ENCODE measurements around the gene ATAD3B.
"Not testable (repeated sequence)": the region's sequence is repeated elsewhere in the genome, so short reads cannot be mapped to it uniquely, and the experiment has no call there.

Gene ATAD3B

DNA sequence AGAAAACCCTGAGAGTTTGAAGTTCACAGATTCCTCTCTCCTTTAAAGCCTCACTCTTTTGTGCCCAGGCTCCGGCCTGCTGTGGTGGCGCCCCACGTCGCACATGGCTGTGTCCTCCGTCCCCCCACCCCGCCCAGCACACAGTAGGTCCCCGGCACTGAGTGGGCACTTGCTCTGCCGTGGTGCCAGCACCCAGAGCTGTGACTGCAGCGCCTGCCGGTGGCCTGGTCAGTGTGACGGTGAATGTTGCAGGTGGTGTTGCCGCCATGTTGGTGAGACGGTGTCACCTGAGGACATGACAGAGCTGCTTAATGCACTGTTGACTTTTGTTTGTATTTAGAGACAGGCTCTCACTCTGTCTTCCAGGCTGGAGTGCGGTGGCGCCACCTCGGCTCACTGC, 18.7 kb upstream of the ATAD3B start:
- DNase-seq = no peak

DNA sequence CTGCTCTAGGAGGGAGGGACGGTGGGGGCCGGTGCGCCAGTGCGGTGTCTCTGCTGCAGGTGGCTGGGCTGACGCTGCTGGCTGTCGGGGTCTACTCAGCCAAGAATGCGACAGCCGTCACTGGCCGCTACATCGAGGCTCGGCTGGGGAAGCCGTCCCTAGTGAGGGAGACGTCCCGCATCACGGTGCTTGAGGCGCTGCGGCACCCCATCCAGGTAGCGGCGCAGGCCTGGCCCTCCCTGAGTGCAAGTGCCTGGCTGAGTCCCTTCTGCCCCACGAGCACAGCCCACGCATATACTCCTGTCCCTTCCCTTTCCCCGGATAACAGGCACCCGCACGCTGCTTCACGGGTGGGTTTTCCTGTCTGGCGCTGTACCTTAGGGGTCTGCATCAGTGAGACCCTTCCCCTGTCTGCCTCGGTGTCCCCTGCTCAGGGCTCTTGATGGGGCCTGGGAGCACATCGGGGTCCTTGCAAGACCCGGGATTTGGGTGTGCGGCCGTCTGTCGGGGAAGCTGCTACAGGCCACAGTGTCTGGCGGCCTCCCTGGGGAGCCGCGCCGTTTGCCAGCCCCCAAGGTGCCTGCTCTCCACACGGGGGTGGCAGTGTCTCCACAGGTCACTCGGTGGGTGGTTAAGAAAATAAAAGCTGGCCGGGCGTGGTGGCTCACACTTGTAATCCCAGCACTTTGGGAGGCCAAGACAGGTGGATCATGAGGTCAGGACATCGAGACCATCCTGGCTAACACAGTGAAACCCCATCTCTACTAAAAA, 17.1 kb upstream of the ATAD3B start:
- not testable (repeated sequence) for DNase-seq

DNA sequence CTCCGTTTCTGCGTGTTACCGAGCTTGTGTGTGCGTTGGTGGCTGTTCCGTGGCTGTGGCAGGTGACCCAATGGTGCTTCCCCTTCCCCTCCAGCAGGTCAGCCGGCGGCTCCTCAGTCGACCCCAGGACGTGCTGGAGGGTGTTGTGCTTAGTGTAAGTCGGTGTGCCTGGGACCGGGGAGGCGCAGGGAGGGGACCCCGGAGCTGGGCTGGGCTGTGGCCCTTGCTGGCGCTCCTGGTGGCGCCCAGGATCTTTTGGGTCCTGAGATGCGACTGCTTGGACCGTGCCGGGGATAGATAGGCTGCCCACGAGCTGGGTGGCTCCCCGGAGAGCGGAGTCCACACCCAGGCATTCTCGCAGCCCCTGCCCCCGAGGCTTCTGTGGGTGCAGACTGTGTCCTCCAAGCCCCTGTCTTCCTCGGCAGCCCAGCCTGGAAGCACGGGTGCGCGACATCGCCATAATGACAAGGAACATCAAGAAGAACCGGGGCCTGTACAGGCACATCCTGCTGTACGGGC, 16.1 kb upstream of the ATAD3B start:
- no peak for DNase-seq

DNA sequence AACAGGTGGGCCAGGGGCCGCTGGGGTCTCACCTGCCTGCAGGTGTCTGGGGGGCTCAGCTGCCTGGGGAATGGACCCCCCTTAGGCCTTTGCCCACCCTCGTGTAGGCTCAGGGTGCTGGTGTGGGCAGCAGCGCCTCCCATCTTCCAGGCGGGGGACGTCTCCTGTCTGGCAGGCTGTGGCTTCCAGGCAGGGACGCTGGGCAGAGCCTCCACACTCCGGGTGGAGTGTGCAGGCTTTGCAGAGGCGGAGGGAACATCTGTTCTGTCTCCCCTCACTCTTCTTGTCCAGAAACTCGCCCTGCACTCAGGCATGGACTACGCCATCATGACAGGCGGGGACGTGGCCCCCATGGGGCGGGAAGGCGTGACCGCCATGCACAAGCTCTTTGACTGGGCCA, 15.6 kb upstream of the ATAD3B start:
- not testable (repeated sequence) for DNase-seq

DNA sequence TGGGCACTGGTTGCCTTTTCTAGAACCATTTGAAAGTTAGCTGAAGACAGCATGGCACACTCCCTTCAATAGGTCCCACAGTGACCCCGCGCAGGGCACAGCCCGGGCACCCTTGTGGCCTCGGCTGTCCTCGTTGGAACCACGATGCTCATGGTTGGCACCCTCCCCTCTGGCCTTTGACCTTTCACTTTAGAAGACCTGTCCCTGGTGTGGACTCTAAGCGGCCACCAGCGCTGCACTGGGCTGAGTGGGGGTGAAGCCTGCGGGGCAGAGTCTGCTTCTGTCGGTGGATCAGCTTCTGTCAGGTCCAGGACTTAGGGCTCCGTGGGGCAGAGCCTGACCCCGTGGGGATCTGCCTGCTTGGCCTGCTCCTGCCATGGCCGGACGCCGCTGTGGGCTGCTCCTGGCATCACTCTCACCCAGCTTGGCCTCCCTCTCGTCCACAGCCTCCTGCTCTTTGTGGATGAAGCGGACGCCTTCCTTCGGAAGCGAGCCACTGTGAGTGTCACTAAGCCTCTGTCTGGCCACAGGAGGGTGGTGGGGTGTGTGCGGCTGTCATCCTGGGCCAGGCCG, 14.8 kb upstream of the ATAD3B start:
- not testable (repeated sequence) for DNase-seq

DNA sequence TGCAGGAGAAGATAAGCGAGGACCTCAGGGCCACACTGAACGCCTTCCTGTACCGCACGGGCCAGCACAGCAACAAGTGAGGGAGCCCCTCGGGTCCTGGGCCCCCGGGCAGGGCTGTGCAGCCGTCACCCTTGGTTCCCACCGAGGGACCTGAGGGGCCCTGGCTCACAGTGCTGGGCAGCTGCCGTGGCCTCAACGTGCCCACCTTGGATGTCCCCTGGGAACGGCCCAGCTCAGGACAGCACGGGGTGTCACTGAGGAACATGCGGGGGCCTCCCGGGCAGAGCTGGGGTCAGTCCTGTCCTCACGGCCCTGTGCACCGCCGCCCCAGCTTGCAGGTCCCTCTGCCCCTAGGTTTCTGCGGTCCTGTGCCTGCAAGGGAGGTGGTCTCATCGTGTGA, 12.4 kb upstream of the ATAD3B start:
- DNase-seq = not testable (repeated sequence)

DNA sequence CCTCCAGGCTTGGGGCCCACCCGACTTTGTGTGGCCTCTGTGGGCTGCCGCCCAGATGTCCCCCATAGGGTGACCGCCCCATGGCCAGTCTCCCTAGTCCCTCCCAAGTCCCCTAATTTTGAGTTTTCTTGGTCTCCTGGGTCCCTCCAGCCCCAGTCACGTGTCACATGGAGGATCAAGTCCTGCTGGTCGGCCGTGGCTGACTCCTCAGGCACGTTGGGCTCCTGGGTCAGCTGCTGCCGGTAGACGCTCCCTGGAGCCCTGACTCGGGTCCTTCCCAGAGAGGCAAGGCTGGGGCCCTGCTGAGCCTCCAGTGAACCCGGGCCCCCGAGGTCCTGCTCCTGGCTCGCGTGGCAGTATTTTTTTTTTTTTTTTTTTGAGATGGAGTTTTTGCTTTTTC, 11.9 kb upstream of the ATAD3B start:
- DNase-seq = not testable (repeated sequence)

DNA sequence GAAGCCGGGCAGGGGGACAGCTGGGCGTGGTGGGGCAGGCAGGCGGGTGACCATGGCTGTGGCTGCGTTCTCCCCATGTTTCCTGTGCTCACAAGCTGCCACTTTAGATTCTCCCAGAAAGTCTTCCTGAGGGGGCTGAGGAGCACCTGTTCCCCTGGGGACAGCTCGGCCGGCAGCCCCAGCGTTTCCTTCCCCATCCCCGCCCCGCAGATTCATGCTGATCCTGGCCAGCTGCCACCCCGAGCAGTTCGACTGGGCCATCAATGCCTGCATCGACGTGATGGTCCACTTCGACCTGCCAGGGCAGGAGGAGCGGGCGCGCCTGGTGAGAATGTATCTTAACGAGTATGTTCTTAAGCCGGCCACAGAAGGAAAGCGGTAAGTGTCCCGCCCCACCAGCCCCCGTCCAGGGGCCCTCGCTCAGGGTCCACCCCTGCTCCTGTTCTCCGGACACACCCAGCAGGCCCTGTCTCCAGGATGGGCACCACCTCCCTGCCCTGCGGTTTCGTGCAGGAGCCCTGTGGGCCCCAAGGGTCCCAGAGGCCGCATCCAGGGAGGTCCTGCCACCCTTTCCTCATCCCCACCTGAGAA, 10.9 kb upstream of the ATAD3B start:
- DNase-seq = no peak

DNA sequence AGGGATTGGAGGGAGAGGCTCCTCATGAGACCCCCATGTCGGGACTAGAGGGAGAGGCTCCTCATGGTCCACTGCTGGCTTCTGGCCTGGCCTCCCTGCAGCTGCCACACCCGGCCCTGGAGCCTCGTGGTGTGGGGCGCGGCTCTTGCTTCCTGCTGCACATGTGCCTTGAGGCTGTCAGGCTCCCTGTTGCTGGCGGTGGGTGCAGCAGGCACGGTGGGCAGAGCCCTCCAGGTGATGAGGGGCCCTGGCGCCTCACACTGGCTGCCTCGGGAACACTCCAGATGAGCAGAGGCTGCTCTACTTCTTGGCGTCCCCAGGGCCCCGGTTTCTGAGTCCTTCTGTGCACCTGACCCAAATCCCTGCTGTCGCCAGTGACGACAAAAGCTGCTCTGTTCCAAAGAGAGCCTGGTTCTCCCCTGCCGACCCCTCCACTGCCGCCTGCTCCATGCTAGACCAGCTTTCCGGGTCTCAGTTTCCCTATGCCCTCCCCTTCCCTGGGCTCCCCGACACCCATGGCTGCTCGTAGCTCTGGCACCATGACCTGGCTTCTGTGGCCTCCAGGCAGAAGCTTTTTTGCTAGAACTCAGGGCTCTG, 9.7 kb upstream of the ATAD3B start:
- DNase-seq = no peak

DNA sequence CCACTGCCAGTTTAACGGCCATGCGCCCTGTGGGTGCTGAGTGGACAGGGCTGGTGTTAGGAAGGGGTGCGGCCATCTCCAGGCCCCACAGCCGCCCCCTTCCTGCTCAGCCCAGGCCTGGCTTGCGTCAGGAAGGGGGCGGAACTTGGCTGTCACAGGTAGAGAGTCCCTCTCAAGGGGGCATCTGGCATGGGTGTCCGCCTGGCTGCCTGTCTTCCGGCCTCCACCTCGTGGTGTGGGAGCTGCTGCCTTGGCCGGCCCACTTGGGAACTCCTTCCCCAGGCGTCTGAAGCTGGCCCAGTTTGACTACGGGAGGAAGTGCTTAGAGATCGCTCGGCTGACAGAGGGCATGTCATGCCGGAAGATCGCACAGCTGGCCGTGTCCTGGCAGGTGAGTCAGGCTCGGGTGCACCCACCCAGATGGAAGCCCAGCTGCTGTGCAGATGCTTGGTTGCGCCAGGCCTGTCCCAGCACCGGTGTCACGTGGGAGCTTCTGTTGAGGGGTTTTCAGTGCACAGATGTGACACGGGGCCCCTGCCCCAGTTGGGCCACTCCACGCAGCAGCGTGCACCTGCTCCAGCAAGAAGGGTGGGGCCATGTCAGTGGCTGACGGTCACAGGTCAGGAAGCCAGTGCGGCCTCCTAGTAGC, 9.1 kb upstream of the ATAD3B start:
- no peak for DNase-seq

DNA sequence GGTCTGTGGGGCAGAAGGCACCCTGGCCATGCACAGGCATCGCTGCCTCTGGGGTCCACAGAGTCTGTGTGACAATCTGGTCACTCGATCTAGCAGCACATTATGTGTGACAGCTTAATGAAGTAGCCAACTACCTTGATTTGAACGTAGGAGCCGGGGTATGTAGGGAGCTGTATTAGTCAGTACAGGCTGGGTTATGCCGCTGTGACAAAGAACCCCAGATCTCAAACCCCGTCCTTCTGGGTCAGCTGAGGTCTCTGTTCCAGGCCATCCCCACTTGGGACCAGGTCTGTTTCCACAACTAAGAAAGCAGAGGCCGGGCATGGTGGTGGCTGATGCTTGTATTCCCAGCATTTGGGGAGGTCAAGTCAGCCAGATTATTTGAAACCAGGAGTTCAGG, 8.3 kb upstream of the ATAD3B start:
- DNase-seq = no peak

DNA sequence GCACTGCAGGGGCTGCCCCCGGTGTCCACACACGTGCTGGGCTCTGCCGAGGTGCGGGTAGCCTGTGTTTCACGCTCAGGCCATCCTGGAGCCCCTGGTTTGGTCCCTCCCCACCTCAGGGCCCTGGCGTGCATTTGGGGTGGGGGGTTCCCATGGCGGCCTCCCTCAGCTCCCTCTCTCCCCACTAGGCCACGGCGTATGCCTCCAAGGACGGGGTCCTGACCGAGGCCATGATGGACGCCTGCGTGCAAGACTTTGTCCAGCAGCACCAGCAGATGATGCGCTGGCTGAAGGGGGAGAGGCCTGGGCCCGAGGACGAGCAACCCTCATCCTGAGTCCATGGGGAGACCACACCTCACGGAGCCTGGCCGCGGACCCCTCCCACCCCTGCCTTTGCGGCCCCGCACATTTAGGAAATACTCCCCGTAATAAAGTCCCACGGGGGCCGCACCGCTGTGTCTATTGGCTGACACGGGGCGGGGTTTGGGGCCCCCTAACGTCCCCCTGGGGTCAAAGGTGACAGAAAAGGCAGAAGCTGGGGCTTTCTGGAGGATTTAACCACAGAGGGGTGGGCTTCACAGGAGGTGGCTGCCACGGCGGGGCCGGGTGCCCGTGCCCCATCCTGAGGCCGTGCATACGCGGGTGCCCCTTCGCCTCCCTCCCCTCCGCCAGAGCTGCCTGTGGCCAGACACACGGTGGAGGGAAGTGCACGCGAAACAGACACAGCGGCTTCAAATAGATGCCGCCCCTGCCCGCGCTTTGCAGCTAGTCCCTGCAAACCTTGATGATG, 3.2 kb upstream of the ATAD3B start:
- not testable (repeated sequence) for DNase-seq

DNA sequence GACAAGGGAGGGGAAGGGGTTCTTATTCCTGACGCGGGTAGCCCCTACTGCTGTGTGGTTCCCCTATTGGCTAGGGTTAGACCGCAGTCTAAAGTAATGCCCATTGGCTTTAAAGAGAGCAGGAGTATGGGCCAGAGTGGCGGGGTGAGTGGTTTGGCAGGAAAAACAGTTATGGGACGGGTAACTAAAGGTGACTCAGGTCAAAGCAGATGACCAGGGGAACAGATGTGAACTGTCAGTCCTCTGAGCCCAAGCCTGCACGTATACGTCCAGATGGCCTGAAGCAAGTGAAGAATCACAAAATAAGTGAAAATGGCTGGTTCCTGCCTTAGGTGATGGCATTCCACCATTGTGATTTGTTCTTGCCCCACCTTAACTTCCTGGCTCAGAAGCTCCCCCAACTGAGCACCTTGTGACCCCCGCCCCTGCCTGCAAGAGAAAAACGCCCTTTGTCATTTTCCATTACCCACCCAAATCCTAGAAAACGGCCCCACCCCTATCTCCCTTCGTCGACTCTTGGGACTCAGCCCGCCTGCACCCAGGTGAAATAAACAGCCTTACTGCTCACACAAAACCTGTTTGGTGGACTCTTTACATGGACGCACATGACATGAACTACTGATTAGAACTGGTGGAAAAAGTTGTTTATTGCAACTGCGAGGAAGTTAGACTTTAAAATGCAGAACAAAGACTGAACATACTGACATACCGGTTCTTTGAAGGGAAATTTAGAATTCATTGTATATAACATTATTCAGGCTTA, 758 bp upstream of the ATAD3B start:
- no peak for DNase-seq

DNA sequence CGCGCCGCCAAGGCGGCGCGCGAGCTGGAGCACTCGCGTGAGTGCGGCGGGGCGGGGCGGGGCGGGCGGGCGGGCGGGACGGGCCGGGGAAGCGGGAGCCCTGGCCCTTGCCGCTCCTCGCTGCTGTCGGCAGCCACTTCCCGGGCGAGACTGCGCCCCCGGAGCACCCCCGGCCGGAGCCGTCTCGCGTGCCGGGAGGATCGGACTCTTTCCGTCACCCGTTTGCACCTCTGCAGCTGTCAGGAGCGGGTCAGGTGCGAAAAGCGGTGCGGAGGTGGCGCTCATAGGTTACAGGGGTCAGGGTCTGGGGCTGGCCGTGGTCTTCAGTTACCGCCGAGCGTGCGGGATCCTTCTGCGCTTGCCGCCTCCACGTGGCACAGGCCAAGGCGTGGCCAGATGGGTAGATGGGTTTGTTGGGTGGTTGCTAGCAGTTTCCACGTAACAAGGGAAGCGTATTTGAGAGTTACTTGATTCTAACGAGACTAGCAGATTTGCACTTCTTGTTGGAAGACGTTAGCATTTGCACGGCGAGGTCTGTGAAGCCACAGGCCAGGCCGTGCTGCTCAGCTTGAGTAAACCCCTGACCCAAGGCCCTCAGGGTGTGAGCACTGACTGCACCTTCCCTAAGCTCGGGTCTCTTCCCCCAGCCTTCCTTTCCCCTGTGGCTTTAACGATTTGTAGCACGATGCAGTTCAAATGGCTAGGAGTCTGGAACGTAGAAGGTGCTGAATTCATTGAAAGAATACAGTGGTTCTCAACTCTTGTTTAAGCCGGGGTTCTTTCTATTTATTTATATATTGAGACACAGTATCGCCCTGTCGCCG, 700 bp downstream of the ATAD3B start:
- DNase-seq = not testable (repeated sequence)

DNA sequence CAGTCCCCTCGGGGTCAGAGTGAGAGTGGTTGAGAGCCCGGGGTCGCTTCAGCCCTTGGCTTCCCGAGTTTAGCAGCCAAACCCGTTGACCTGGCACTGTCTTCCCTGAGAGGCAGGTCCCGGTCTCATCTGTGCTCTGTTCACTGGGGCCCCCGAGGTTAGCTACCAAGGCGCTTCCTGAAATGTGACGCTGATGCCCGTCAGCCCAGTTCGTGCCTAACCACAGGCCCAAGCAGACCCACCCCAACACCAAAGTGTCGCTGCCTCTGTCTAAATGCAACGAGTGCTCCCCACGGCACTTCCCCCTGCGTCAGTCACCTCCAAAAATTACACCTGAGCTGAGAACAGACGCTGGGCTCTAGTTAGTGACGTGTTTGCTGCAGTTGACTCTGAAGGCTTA, 4.4 kb downstream of the ATAD3B start:
- DNase-seq = not testable (repeated sequence)

DNA sequence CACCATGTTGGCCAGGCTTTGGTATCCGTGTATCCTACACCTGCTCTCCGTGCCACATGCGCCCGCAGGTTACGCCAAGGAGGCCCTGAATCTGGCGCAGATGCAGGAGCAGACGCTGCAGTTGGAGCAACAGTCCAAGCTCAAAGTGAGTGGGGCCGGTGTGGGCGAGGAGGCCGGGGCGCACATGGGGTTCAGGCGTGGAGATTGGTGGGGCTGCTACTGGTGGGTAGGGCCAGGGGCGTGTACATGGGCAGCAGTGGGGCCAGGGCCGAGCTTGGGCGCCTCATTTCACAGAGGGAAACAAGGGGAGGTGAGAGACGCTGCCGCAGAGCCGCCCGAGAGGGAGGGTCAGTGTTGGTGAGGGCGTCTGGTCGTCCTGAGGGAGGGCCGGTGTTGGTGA, 5.6 kb downstream of the ATAD3B start:
- DNase-seq = no peak

DNA sequence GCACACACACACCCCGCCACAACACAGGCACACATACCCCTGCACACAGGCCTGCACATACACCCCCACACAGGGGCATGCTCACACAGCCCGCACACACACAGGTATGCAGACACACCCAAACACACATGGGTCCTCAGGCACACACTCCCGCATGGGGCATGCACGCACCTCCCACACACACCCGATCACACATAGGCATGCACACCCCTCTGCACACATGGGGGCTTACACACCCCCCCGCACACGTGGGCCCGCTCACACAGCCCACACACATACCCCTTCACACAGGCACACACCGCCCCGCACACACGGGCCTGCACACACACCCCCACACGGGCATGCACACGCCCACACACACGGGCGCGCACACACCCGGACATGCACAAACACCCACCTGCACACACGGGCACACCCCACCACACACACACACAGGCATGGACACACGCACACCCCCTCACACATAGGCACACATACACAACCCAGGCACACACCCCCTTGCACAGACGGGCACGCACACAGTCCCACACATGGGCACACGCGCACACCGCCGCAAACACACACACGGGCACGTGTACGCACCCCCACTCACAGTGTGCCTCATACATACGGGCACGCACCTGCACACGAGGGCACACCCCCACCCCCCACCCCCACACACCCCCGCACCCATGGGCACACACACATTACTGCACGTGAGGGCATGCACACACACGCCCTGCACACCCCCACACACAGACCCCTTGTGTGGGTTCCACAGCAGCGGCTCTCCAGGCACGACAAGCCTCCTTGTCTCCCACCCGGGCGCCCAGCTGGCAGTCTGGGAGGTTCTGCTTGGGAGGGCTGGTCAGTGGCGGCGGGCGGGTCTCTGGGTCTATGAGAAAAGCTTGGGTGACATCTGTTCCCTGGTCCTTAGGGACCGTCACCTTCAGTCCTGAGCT, 8.3 kb downstream of the ATAD3B start:
- no peak for DNase-seq

DNA sequence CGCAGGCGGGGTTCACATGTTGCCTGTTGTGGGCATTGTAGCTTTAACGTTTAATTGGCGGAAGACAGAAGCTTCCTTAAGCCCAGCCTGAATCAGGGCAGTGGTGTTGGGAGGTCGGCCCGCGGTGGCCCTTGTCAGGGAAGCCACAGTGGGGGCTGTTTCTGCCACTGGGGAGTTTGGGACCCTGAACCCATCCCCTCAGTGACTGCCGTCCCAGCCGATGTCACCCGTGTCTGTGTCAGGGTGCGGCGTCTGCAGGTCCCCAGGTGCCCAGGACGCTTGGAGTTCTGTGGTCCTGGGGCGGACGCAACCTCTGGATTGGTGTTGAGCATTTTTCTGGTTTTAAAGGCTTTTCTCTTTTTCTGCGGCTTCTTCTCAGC, 8.9 kb downstream of the ATAD3B start:
- not testable (repeated sequence) for DNase-seq

DNA sequence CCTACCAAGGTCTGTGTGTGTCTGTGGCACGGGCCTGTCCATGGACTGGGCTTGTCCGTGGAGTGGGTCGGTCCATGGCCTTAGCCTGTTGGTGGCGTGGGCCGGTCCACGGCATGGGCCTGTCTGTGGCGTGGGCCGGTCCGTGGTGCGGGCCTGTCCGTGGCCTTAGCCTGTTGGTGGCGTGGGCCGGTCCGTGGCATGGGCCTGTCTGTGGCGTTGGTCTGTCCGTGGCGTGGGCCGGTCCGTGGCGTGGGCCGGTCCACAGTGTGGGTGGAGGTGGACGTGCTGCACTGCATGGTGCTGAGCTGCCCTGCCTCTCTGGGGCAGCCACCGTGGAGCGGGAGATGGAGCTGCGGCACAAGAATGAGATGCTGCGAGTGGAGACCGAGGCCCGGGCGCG, 10.2 kb downstream of the ATAD3B start:
- DNase-seq = not testable (repeated sequence)

DNA sequence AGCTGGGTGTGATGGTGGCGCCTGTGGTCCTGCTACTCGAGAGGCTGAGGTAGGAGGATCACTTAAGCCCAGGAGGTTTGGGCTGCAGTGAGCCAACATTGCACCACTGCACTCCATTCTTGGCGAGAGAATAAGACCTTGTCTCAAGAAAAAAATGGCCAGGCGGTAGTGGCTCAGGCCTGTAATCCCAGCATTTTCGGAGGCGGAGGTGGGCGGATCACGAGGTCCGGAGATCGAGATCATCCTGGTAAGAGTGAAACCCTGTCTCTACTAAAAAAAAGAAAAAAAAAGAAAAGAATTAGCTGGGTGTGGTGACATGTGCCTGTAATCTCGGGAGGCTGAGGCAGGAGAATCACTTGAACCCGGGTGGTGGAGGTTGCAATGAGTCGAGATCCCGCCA, 11.3 kb downstream of the ATAD3B start:
- no peak for DNase-seq

All from bone marrow (tissue), 2 donors.